ENCODE data around the gene CHRDL1.

Gene CHRDL1

GRCh38 chrX:110741213-110741796 lies 54.3 kb downstream of the CHRDL1 start:
- no peak for DNase-seq

GRCh38 chrX:110734894-110735541 lies 60.6 kb downstream of the CHRDL1 start:
- DNase-seq, result no peak

GRCh38 chrX:110734271-110734670 lies 61.3 kb downstream of the CHRDL1 start:
- no peak for DNase-seq

GRCh38 chrX:110733166-110733565 lies 62.5 kb downstream of the CHRDL1 start:
- no peak for DNase-seq

GRCh38 chrX:110732266-110732665 lies 63.4 kb downstream of the CHRDL1 start:
- DNase-seq, result no peak

GRCh38 chrX:110723844-110724243 lies 71.8 kb downstream of the CHRDL1 start:
- DNase-seq, result no peak

GRCh38 chrX:110722135-110722534 lies 73.5 kb downstream of the CHRDL1 start:
- DNase-seq, result no peak

- DNase-seq, result no peak
Observed at GRCh38 chrX:110713666-110714065, 82.0 kb downstream of the CHRDL1 start.

- DNase-seq, result no peak
Observed at GRCh38 chrX:110706446-110706845, 89.2 kb downstream of the CHRDL1 start.

- no peak for DNase-seq
Observed at GRCh38 chrX:110703641-110704040, 92.0 kb downstream of the CHRDL1 start.

- no peak for DNase-seq
Observed at GRCh38 chrX:110699109-110699508, 96.5 kb downstream of the CHRDL1 start.

- DNase-seq, result no peak
Observed at GRCh38 chrX:110698696-110699095, 96.9 kb downstream of the CHRDL1 start.

GRCh38 chrX:110692866-110693265 lies 102.8 kb downstream of the CHRDL1 start:
- DNase-seq, result no peak

GRCh38 chrX:110691446-110691845 lies 104.2 kb downstream of the CHRDL1 start:
- no peak for DNase-seq

- no peak for DNase-seq
Observed at GRCh38 chrX:110684653-110685052, 111.0 kb downstream of the CHRDL1 start.

- no peak for DNase-seq
Observed at GRCh38 chrX:110683925-110684324, 111.7 kb downstream of the CHRDL1 start.

GRCh38 chrX:110678591-110678990 lies 117.0 kb downstream of the CHRDL1 start:
- no peak for DNase-seq

GRCh38 chrX:110675886-110676285 lies 119.7 kb downstream of the CHRDL1 start:
- DNase-seq, result no peak

- no peak for DNase-seq
Observed at GRCh38 chrX:110671068-110671803, 124.4 kb downstream of the CHRDL1 start.

GRCh38 chrX:110669572-110669971 lies 126.0 kb downstream of the CHRDL1 start:
- DNase-seq, result no peak

GRCh38 chrX:110667706-110668105 lies 127.9 kb downstream of the CHRDL1 start:
- DNase-seq, result no peak

GRCh38 chrX:110665223-110666002 lies 130.2 kb downstream of the CHRDL1 start:
- peak; percentile 12 to 15 for DNase-seq

- no peak for DNase-seq
Observed at GRCh38 chrX:110657073-110657472, 138.5 kb downstream of the CHRDL1 start.
